GM06990 (cell line): Measurements from ENCODE around the gene HBG2.

ENCODE experiments used
- DNase-seq: peaks from one replicate; pipeline ENCODE4 v3.0.0-alpha.2; 2011; ENCODE audit not compliant: insufficient read length; ENCODE audit errors: extremely low read depth
- H3K27me3 ChIP-seq: replicated peaks from 2 replicates; pipeline ENCODE4 v1.6.0; 2011; ENCODE audit warnings: low read length; ENCODE audit not compliant: control insufficient read depth, insufficient read depth
- H3K36me3 ChIP-seq: 2 replicates; pipeline ENCODE4 v1.5.1; 2011; ENCODE audit warnings: low read length; ENCODE audit not compliant: control insufficient read depth, insufficient read depth
- H3K4me3 ChIP-seq: replicated peaks from 2 replicates; pipeline ENCODE4 v1.5.1; 2011; ENCODE audit warnings: low read depth, mild to moderate bottlenecking, control low read depth, low read length
- TF ChIP-seq, protein P1 (sequence below): IDR thresholded peaks from 2 replicates; pipeline ENCODE4 v1.5.1; 2011; ENCODE audit warnings: low read length, control low read depth, mild to moderate bottlenecking, inconsistent platforms; ENCODE audit not compliant: insufficient read depth, poor library complexity, severe bottlenecking

HBG2 gene

DNA sequence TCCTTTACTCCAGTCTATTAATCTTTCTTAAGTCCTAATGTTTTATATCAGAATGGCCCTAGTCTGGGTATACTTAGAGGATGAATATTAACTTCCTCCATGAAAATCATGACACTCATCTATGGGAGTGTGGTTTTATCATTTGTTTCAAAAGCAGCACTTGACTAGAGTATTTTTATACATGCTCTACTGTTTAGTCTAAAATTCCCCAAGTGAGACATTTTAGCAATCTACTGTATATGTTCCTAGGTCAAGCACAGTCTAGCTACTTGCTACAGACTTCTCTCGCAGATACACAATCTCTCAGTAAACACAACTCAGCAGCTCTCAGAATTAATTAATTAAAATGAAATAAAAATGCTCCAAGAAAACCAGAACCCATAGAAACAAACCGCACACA lies 24.8 kb downstream of the HBG2 start:
- Histone ChIP-seq H3K4me3 (no peak overlapping the region), H3K27me3 (no peaks in the 10 kb centered on the region), H3K36me3 (no peaks in the 10 kb centered on the region)
- no peak for DNase-seq
- TF ChIP-seq, protein P1, sequence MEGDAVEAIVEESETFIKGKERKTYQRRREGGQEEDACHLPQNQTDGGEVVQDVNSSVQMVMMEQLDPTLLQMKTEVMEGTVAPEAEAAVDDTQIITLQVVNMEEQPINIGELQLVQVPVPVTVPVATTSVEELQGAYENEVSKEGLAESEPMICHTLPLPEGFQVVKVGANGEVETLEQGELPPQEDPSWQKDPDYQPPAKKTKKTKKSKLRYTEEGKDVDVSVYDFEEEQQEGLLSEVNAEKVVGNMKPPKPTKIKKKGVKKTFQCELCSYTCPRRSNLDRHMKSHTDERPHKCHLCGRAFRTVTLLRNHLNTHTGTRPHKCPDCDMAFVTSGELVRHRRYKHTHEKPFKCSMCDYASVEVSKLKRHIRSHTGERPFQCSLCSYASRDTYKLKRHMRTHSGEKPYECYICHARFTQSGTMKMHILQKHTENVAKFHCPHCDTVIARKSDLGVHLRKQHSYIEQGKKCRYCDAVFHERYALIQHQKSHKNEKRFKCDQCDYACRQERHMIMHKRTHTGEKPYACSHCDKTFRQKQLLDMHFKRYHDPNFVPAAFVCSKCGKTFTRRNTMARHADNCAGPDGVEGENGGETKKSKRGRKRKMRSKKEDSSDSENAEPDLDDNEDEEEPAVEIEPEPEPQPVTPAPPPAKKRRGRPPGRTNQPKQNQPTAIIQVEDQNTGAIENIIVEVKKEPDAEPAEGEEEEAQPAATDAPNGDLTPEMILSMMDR, result no peak

DNA sequence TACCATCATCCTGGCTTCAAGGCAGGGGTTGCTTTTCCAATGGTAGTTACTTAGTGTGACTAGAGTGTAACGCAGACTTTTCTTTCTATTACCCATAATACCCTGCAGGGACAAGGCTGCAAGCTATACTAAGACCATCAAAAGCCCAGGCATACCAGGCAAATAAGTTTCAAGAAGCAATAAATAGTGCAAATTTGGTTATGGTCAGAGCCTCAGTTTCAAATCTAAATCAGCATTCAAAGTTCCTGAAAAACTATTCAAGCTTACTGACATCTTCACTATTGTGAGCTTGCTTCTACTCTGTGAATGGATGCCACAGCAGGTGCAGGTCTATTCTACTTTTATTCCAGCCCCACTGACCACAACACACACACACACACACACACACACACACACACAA lies 25.2 kb downstream of the HBG2 start:
- TF ChIP-seq, protein P1, result no peak
- H3K27me3 ChIP-seq, result no peaks in the 10 kb centered on the region
- H3K36me3 ChIP-seq, result no peaks in the 10 kb centered on the region
- DNase-seq, result no peak
- H3K4me3 ChIP-seq, result no peak overlapping the region

DNA sequence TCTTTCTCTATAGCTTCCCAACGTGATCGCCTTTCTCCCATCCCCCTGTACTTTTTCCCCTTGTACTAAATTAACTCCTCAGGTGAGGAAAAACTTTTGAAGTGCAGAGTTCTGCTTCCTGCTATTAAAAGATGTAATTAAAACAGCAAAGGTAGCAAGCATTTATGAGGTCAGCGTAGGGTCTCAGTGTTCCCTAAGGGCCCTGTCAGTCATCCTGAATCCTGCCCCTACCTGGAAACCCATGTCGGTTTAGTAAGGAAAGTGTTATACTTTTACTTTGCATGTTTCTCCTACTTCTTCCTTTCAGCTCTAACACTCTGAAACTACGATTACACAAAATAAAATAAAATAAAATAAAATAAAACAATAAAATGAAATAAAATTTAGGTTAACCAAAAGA lies 26.5 kb downstream of the HBG2 start:
- TF ChIP-seq, protein P1, result no peak
- H3K4me3 ChIP-seq, result no peak overlapping the region
- DNase-seq, result no peak
- no peaks in the 10 kb centered on the region for H3K27me3 ChIP-seq
- H3K36me3 ChIP-seq, result no peaks in the 10 kb centered on the region

DNA sequence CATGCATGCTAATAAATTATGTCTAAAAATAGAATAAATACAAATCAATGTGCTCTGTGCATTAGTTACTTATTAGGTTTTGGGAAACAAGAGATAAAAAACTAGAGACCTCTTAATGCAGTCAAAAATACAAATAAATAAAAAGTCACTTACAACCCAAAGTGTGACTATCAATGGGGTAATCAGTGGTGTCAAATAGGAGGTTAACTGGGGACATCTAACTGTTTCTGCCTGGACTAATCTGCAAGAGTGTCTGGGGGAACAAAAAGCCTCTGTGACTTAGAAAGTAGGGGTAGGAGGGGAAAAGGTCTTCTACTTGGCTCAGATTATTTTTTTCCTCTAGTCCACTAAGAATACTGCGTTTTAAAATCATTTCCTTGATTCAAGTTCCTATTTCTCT lies 26.9 kb downstream of the HBG2 start:
- no peak overlapping the region for H3K4me3 ChIP-seq
- TF ChIP-seq, protein P1, result no peak
- H3K27me3 ChIP-seq, result no peaks in the 10 kb centered on the region
- DNase-seq, result no peak
- H3K36me3 ChIP-seq, result no peaks in the 10 kb centered on the region

DNA sequence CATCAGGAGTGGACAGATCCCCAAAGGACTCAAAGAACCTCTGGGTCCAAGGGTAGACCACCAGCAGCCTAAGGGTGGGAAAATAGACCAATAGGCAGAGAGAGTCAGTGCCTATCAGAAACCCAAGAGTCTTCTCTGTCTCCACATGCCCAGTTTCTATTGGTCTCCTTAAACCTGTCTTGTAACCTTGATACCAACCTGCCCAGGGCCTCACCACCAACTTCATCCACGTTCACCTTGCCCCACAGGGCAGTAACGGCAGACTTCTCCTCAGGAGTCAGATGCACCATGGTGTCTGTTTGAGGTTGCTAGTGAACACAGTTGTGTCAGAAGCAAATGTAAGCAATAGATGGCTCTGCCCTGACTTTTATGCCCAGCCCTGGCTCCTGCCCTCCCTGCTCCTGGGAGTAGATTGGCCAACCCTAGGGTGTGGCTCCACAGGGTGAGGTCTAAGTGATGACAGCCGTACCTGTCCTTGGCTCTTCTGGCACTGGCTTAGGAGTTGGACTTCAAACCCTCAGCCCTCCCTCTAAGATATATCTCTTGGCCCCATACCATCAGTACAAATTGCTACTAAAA lies 27.8 kb downstream of the HBG2 start, which contains the start of gene HBB:
TSS of gene HBB (minus strand) at position 340 of the 579 bp plus-strand sequence. CDS start at position 290, 50 bp downstream.
- Histone ChIP-seq H3K4me3 (no peak within 1 kb of the TSS), H3K36me3 (no peaks in the 10 kb centered on the region), H3K27me3 (no peaks in the 10 kb centered on the region)
- no peak for DNase-seq
- TF ChIP-seq, protein P1, result no peak

DNA sequence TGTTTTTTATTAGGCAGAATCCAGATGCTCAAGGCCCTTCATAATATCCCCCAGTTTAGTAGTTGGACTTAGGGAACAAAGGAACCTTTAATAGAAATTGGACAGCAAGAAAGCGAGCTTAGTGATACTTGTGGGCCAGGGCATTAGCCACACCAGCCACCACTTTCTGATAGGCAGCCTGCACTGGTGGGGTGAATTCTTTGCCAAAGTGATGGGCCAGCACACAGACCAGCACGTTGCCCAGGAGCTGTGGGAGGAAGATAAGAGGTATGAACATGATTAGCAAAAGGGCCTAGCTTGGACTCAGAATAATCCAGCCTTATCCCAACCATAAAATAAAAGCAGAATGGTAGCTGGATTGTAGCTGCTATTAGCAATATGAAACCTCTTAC lies 29.1 kb downstream of the HBG2 start:
- no peak for DNase-seq
- no peak overlapping the region for H3K4me3 ChIP-seq
- H3K36me3 ChIP-seq, result no peaks in the 10 kb centered on the region
- TF ChIP-seq, protein P1, result no peak
- no peaks in the 10 kb centered on the region for H3K27me3 ChIP-seq
